ENCODE results near the gene ALG3.

The ALG3 gene

DNA sequence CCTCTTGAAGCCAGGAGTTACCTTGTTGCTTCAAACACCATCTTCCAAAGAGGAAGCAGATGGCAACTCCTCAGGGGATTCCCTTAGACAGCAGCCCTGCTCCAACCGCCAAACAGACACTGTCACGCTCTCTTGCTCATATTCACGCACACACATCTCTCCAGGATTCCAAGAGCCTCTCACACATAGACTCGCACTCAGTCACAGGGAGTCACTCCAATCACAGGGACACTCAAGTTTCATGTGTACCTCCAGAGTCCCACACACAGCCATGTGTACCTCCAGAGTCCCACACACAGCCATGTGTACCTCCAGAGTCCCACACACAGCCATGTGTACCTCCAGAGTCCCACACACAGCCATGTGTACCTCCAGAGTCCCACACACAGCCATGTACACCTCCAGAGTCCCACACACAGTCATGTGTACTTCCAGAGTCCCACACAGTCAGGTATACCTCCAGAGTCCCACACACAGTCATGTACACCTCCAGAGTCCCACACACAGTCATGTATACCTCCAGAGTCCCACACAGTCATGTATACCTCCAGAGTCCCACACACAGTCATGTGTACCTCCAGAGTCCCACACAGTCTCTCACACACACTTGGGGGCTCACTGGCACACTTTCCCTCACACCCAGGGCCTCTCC, 13.3 kb downstream of the ALG3 start:
- H3K4me3 ChIP-seq (replicated peaks; ENCODE audit: low read depth, low read length) = no peak overlapping the region
- TF ChIP-seq, protein P1, sequence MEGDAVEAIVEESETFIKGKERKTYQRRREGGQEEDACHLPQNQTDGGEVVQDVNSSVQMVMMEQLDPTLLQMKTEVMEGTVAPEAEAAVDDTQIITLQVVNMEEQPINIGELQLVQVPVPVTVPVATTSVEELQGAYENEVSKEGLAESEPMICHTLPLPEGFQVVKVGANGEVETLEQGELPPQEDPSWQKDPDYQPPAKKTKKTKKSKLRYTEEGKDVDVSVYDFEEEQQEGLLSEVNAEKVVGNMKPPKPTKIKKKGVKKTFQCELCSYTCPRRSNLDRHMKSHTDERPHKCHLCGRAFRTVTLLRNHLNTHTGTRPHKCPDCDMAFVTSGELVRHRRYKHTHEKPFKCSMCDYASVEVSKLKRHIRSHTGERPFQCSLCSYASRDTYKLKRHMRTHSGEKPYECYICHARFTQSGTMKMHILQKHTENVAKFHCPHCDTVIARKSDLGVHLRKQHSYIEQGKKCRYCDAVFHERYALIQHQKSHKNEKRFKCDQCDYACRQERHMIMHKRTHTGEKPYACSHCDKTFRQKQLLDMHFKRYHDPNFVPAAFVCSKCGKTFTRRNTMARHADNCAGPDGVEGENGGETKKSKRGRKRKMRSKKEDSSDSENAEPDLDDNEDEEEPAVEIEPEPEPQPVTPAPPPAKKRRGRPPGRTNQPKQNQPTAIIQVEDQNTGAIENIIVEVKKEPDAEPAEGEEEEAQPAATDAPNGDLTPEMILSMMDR (IDR thresholded peaks at IDR 0.05; ENCODE audit: insufficient read depth, low read length, poor library complexity, severe bottlenecking) = no peak
- no peaks in the 10 kb centered on the region for H3K36me3 ChIP-seq (ENCODE audit: control insufficient read depth, insufficient read depth, low read length)
- no peak for DNase-seq (ENCODE audit: extremely low read depth, insufficient read length)
- H3K27me3 ChIP-seq (replicated peaks; ENCODE audit: control insufficient read depth, insufficient read depth, low read length) = no peaks in the 10 kb centered on the region

DNA sequence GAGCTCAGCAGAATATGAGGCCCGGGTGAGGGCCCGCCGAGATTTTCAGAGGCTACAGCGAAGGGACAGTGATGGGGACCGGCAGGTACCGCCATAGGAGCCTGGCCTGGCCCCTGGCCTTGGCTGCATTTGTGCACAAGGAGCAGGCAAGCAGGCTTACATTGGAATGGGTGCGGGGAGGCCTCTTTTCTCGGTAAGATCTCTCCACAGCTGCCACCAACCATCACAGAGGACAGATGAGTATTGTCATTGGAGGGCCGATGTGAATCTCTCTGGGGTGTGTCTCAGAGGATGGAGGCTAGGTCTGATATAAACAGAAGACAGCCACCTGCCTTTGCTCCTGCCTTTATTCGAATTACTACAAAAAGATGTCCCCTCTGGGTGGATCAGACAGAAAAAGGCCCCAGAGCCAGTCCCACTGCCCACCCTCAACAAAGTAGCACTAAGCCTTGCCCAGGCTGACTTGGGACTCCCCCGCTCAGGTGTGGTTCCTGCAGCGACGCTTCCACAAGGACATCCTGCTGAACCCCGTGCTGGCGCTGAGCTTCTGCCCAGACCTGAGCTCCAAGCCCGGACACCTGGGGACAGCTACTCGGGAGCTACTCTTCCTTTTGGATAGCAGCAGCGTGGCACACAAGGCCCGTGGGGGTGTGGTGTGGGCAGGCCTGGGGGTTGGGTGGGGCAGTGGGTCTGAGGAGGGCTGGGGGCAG, 13.9 kb downstream of the ALG3 start:
- Histone ChIP-seq H3K4me3 (replicated peaks; ENCODE audit: low read depth, low read length) (no peak overlapping the region), H3K36me3 (ENCODE audit: control insufficient read depth, insufficient read depth, low read length) (no peaks in the 10 kb centered on the region), H3K27me3 (replicated peaks; ENCODE audit: control insufficient read depth, insufficient read depth, low read length) (no peaks in the 10 kb centered on the region; the same call in 1 of the 2 replicates)
- DNase-seq (ENCODE audit: extremely low read depth, insufficient read length) = no peak
- TF ChIP-seq, protein P1 (IDR thresholded peaks at IDR 0.05; ENCODE audit: insufficient read depth, low read length, poor library complexity, severe bottlenecking) = no peak

DNA sequence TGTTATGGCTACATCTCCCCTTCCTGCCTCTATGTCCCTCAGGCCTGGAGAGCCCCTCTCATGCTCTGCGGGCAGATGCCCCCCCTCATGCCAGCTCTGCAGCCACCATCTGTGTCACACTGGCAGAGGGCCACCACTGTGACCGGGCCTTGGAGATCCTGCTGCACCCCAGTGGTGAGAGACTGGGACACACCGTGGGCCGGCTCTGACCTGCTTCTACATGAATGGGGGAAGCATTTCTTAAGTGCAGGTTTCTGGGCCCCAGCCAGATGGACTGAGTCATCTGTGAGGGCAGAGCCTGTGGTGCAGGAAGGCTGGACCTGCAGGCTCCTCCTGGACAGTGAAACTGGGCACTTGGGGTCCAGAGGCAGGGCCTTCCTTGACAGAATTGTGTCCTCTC, 14.5 kb downstream of the ALG3 start:
- no peak for DNase-seq (ENCODE audit: extremely low read depth, insufficient read length)
- Histone ChIP-seq H3K27me3 (replicated peaks; ENCODE audit: control insufficient read depth, insufficient read depth, low read length) (no peaks in the 10 kb centered on the region; the same call in 1 of the 2 replicates), H3K4me3 (replicated peaks; ENCODE audit: low read depth, low read length) (no peak overlapping the region), H3K36me3 (ENCODE audit: control insufficient read depth, insufficient read depth, low read length) (no peaks in the 10 kb centered on the region)
- TF ChIP-seq, protein P1 (IDR thresholded peaks at IDR 0.05; ENCODE audit: insufficient read depth, low read length, poor library complexity, severe bottlenecking) = no peak

DNA sequence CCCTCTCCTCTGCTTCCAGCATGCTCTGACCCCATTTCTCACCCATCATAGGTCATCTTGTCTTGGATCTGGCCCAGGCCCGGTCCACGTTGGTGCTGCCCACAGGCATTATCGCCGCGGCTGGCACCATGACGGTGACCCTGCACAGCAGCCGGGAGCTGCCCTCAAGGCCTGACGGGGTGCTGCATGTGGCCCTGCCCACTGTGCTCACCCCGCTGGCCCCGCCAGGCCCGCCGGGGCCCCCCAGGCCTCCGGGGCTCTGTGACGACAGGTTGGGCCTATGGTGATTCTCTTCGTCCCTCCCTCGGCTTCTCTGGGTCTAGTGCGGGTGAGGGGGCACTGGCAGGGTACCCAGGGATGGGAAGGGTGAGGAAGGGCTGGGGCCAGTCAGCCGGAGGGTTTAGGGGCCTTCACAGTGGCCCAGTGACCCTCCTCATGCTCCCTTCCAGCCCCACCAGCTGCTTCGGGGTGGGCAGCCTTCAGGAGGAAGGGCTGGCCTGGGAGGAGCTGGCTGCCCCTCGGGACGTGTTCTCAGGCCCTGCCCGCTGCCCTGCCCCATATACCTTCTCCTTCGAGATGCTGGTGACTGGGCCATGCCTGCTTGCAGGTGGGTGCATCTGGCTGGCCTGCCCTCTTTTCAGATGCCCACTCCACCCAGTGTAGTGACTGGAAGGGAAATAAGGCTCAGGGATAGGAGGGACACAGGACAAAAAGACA, 15.5 kb downstream of the ALG3 start:
- TF ChIP-seq, protein P1 (IDR thresholded peaks at IDR 0.05; ENCODE audit: insufficient read depth, low read length, poor library complexity, severe bottlenecking) = no peak
- DNase-seq (ENCODE audit: extremely low read depth, insufficient read length) = no peak
- Histone ChIP-seq H3K27me3 (replicated peaks; ENCODE audit: control insufficient read depth, insufficient read depth, low read length) (no peaks in the 10 kb centered on the region; the same call in 1 of the 2 replicates), H3K4me3 (replicated peaks; ENCODE audit: low read depth, low read length) (no peak overlapping the region), H3K36me3 (ENCODE audit: control insufficient read depth, insufficient read depth, low read length) (no peaks in the 10 kb centered on the region)

DNA sequence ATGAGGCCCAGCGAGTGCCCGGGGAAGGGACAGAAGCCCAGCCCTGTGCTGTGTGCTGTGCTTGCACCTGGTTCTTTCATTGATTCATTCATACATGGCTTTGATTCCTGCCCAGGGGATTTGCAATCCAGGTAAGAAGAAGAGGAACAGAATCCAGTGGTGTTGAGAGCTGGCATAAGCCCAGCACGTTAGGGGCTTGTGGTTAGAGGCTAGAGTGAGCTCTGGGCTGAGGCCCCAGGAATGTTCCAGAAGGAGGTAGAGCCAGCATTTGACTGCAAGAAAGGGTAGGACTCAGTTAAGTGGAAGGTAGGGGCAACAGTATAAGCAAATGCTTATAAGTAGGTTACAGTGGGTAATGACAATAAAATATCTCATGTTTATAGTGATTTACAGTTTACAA, 17.1 kb downstream of the ALG3 start:
- Histone ChIP-seq H3K4me3 (replicated peaks; ENCODE audit: low read depth, low read length) (no peak overlapping the region), H3K36me3 (ENCODE audit: control insufficient read depth, insufficient read depth, low read length) (no peaks in the 10 kb centered on the region), H3K27me3 (replicated peaks; ENCODE audit: control insufficient read depth, insufficient read depth, low read length) (no peaks in the 10 kb centered on the region; the same call in 1 of the 2 replicates)
- TF ChIP-seq, protein P1 (IDR thresholded peaks at IDR 0.05; ENCODE audit: insufficient read depth, low read length, poor library complexity, severe bottlenecking) = no peak
- DNase-seq (ENCODE audit: extremely low read depth, insufficient read length) = no peak

Data from GM06990 (cell line).